GM23338 (cell line): ENCODE data around the gene CCDC12.

ENCODE experiments used
- CTCF ChIP-seq, 2 experiments: fragments of 200-600 bp in 1 of 2; sonication (generic) in 1 of 2; conservative IDR thresholded peaks; 2 replicates each; pipeline versions ENCODE4 v1.5.1 to v1.6.1; 2016 to 2017; ENCODE audit warnings: antibody characterized with exemption in 2 of 2, low read depth in 2 of 2, mild to moderate bottlenecking in 2 of 2, moderate library complexity in 1 of 2
- EZH2 ChIP-seq: fragments of 200-600 bp; sonication (generic); IDR thresholded peaks from one replicate; pipeline ENCODE4 v1.8.0; 2017; ENCODE audit warnings: antibody characterized with exemption, mild to moderate bottlenecking, low read depth; ENCODE audit not compliant: unreplicated experiment
- EZH2phosphoT487 ChIP-seq: fragments of 200-600 bp; sonication (generic); IDR thresholded peaks from one replicate; pipeline ENCODE4 v1.8.1; 2018; ENCODE audit warnings: antibody characterized with exemption; ENCODE audit not compliant: unreplicated experiment
- JUNB ChIP-seq: IDR thresholded peaks from one replicate; pipeline ENCODE4 v1.6.1; 2016; ENCODE audit warnings: antibody characterized with exemption; ENCODE audit not compliant: unreplicated experiment
- POLR2AphosphoS5 ChIP-seq: IDR thresholded peaks from 2 replicates; pipeline ENCODE4 v1.6.1; 2016; ENCODE audit warnings: antibody characterized with exemption, low read depth
- ZNF331 ChIP-seq: fragments of 250-450 bp; sonication (Bioruptor Pico); IDR thresholded peaks from 2 replicates; pipeline ENCODE4 v1.5.0; 2020; ENCODE audit warnings: low read depth, mild to moderate bottlenecking, moderate library complexity
- ZNF462 ChIP-seq: fragments of 250-450 bp; sonication (Bioruptor Pico); IDR thresholded peaks from 2 replicates; pipeline ENCODE4 v1.5.0; 2020; ENCODE audit warnings: mild to moderate bottlenecking, moderate library complexity
- TF ChIP-seq, protein P1 (sequence below): IDR thresholded peaks from one replicate; pipeline ENCODE4 v1.6.1; 2018; ENCODE audit warnings: antibody characterized with exemption; ENCODE audit not compliant: unreplicated experiment

- TF ChIP-seq CTCF (conservative IDR thresholded peaks at IDR 0.05; ENCODE audit: low read depth in 2 of 2) (no peak), ZNF462 (CRISPR knock-in tag) (no peak), EZH2 (no peak), POLR2AphosphoS5 (no peak), EZH2phosphoT487 (no peak), ZNF331 (CRISPR knock-in tag) (no peak), JUNB (no peak)
- TF ChIP-seq, protein P1, sequence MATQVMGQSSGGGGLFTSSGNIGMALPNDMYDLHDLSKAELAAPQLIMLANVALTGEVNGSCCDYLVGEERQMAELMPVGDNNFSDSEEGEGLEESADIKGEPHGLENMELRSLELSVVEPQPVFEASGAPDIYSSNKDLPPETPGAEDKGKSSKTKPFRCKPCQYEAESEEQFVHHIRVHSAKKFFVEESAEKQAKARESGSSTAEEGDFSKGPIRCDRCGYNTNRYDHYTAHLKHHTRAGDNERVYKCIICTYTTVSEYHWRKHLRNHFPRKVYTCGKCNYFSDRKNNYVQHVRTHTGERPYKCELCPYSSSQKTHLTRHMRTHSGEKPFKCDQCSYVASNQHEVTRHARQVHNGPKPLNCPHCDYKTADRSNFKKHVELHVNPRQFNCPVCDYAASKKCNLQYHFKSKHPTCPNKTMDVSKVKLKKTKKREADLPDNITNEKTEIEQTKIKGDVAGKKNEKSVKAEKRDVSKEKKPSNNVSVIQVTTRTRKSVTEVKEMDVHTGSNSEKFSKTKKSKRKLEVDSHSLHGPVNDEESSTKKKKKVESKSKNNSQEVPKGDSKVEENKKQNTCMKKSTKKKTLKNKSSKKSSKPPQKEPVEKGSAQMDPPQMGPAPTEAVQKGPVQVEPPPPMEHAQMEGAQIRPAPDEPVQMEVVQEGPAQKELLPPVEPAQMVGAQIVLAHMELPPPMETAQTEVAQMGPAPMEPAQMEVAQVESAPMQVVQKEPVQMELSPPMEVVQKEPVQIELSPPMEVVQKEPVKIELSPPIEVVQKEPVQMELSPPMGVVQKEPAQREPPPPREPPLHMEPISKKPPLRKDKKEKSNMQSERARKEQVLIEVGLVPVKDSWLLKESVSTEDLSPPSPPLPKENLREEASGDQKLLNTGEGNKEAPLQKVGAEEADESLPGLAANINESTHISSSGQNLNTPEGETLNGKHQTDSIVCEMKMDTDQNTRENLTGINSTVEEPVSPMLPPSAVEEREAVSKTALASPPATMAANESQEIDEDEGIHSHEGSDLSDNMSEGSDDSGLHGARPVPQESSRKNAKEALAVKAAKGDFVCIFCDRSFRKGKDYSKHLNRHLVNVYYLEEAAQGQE, result no peak
These were observed 38.4 kb downstream of the CCDC12 start for GRCh38 chr3:46938118-46938517.
